WTC11 (cell line): ENCODE data around the gene ARHGAP45. TPM values are rescaled to one million over a fixed set of nuclear protein-coding genes. Genes with fewer than 3 reads are reported as not detected.

Experiments
- ATAC-seq: fragments of 200-7000 bp; cut with Tn5 transposase; 2 replicates; pipeline ENCODE4 v1.10.0; 2021; ENCODE audit warnings: mild to moderate bottlenecking, moderate library complexity
- CTCF ChIA-PET: fragments of 300-600 bp; sonication (Branson Sonifier 250); formaldehyde crosslinking; loops from one replicate; lab custom pipeline; 2021; ENCODE audit warnings: antibody characterized with exemption; lab: Charles Lee
- POLR2A ChIA-PET: fragments of 350-600 bp; sonication (Branson Sonifier 250); formaldehyde crosslinking; loops from one replicate; lab custom pipeline; 2021; ENCODE audit warnings: antibody characterized with exemption; lab: Charles Lee
- DNase-seq: peaks from one replicate; pipeline ENCODE4 v3.0.0; 2021; ENCODE audit warnings: low spot score
- H3K27ac Mint-ChIP-seq: 2 replicates; pipeline ENCODE4 v1.8.0; 2021; ENCODE audit warnings: mixed read lengths
- H3K27me3 Mint-ChIP-seq: 2 replicates; pipeline ENCODE4 v1.8.0; 2021; ENCODE audit warnings: low read depth, mild to moderate bottlenecking, moderate library complexity, mixed read lengths
- H3K36me3 Mint-ChIP-seq: 2 replicates; pipeline ENCODE4 v1.8.0; 2021; ENCODE audit warnings: mixed read lengths
- H3K4me1 Mint-ChIP-seq: 2 replicates; pipeline ENCODE4 v1.8.0; 2022; ENCODE audit warnings: mixed read lengths
- H3K4me3 Mint-ChIP-seq: 2 replicates; pipeline ENCODE4 v1.8.0; 2021; ENCODE audit warnings: mild to moderate bottlenecking, moderate library complexity, mixed read lengths
- H3K9me3 Mint-ChIP-seq: 2 replicates; pipeline ENCODE4 v1.8.0; 2021; ENCODE audit warnings: mixed read lengths
- ATF1 ChIP-seq: sonication (generic); formaldehyde crosslinking; IDR thresholded peaks from 2 replicates; pipeline ENCODE4 v1.8.1; 2023; ENCODE audit warnings: mild to moderate bottlenecking, moderate library complexity, missing genetic modification reagents
- CREB1 ChIP-seq: sonication (generic); formaldehyde crosslinking; IDR thresholded peaks from 2 replicates; pipeline ENCODE4 v1.8.0; 2023; ENCODE audit warnings: mild to moderate bottlenecking, missing genetic modification reagents
- E2F1 ChIP-seq: sonication (generic); formaldehyde crosslinking; IDR thresholded peaks from 2 replicates; pipeline ENCODE4 v1.8.0; 2022; ENCODE audit warnings: mild to moderate bottlenecking, missing genetic modification reagents
- ETV6 ChIP-seq: sonication (generic); formaldehyde crosslinking; IDR thresholded peaks from 2 replicates; pipeline ENCODE4 v1.8.1; 2022; ENCODE audit warnings: mild to moderate bottlenecking, missing genetic modification reagents
- FOXJ3 ChIP-seq: sonication (generic); formaldehyde crosslinking; IDR thresholded peaks from 2 replicates; pipeline ENCODE4 v1.9.0; 2021; ENCODE audit warnings: missing genetic modification reagents, mild to moderate bottlenecking, borderline replicate concordance
- FOXP1 ChIP-seq: sonication (generic); formaldehyde crosslinking; IDR thresholded peaks from 2 replicates; pipeline ENCODE4 v1.8.0; 2022; ENCODE audit warnings: missing genetic modification reagents, mild to moderate bottlenecking, moderate library complexity, borderline replicate concordance
- HMGXB4 ChIP-seq: sonication (generic); formaldehyde crosslinking; IDR thresholded peaks from 2 replicates; pipeline ENCODE4 v1.8.1; 2023; ENCODE audit warnings: mild to moderate bottlenecking, moderate library complexity, missing genetic modification reagents
- JAZF1 ChIP-seq: fragments of 250-450 bp; sonication (Bioruptor Pico); IDR thresholded peaks from 2 replicates; pipeline ENCODE4 v1.9.0; 2021; ENCODE audit warnings: moderate library complexity, mild to moderate bottlenecking, inconsistent platforms
- NFYB ChIP-seq: sonication (generic); formaldehyde crosslinking; conservative IDR thresholded peaks from 2 replicates; pipeline ENCODE4 v1.8.0; 2022; ENCODE audit warnings: low read depth, missing genetic modification reagents
- SMAD4 ChIP-seq: sonication (generic); formaldehyde crosslinking; IDR thresholded peaks from 2 replicates; pipeline ENCODE4 v1.8.0; 2022; ENCODE audit warnings: mild to moderate bottlenecking, missing genetic modification reagents
- STAT6 ChIP-seq: sonication (generic); formaldehyde crosslinking; conservative IDR thresholded peaks from 2 replicates; pipeline ENCODE4 v1.8.1; 2023; ENCODE audit warnings: mild to moderate bottlenecking, low read depth, missing genetic modification reagents, moderate library complexity
- USF1 ChIP-seq: sonication (generic); formaldehyde crosslinking; IDR thresholded peaks from 2 replicates; pipeline ENCODE4 v1.8.0; 2022; ENCODE audit warnings: mild to moderate bottlenecking, missing genetic modification reagents
- ZNF121 ChIP-seq: sonication (generic); formaldehyde crosslinking; IDR thresholded peaks from 2 replicates; pipeline ENCODE4 v1.8.0; 2023; ENCODE audit warnings: missing genetic modification reagents
- ZNF138 ChIP-seq: sonication (generic); formaldehyde crosslinking; conservative IDR thresholded peaks from 2 replicates; pipeline ENCODE4 v1.8.1; 2022; ENCODE audit warnings: mild to moderate bottlenecking, moderate library complexity, missing genetic modification reagents
- ZNF219 ChIP-seq: sonication (generic); formaldehyde crosslinking; IDR thresholded peaks from 2 replicates; pipeline ENCODE4 v1.8.0; 2023; ENCODE audit warnings: missing genetic modification reagents, mild to moderate bottlenecking, borderline replicate concordance
- ZNF232 ChIP-seq: sonication (generic); formaldehyde crosslinking; IDR thresholded peaks from 2 replicates; pipeline ENCODE4 v1.8.0; 2022; ENCODE audit warnings: mild to moderate bottlenecking, missing genetic modification reagents
- ZNF263 ChIP-seq: sonication (generic); formaldehyde crosslinking; IDR thresholded peaks from 2 replicates; pipeline ENCODE4 v1.8.1; 2022; ENCODE audit warnings: low read depth, mild to moderate bottlenecking, moderate library complexity, missing genetic modification reagents
- ZNF317 ChIP-seq: sonication (generic); formaldehyde crosslinking; IDR thresholded peaks from 2 replicates; pipeline ENCODE4 v1.8.1; 2023; ENCODE audit warnings: low read depth, mild to moderate bottlenecking, moderate library complexity, missing genetic modification reagents, borderline replicate concordance
- ZNF425 ChIP-seq: fragments of 250-450 bp; sonication (Bioruptor Pico); conservative IDR thresholded peaks from 2 replicates; pipeline ENCODE4 v1.9.0; 2021; ENCODE audit warnings: mild to moderate bottlenecking
- total RNA-seq: library from RNA; stranded (reverse); gene quantifications from 3 replicates; pipeline ENCODE4 v1.2.3, GENCODE V29; 2021
- TF ChIP-seq, protein P1 (sequence below): sonication (generic); formaldehyde crosslinking; IDR thresholded peaks from 2 replicates; pipeline ENCODE4 v1.8.0; 2022; ENCODE audit warnings: mild to moderate bottlenecking, missing genetic modification reagents
- TF ChIP-seq, protein P2 (sequence below): sonication (generic); formaldehyde crosslinking; IDR thresholded peaks from 2 replicates; pipeline ENCODE4 v1.8.1; 2023; ENCODE audit warnings: mild to moderate bottlenecking, missing genetic modification reagents, moderate library complexity
- TF ChIP-seq, protein P3 (sequence below): sonication (generic); formaldehyde crosslinking; IDR thresholded peaks from 2 replicates; pipeline ENCODE4 v1.8.1; 2022; ENCODE audit warnings: low read depth, missing genetic modification reagents, borderline replicate concordance

The ARHGAP45 gene
- total RNA-seq, 1 experiment from 2014 or later = 40.9 TPM

DNA sequence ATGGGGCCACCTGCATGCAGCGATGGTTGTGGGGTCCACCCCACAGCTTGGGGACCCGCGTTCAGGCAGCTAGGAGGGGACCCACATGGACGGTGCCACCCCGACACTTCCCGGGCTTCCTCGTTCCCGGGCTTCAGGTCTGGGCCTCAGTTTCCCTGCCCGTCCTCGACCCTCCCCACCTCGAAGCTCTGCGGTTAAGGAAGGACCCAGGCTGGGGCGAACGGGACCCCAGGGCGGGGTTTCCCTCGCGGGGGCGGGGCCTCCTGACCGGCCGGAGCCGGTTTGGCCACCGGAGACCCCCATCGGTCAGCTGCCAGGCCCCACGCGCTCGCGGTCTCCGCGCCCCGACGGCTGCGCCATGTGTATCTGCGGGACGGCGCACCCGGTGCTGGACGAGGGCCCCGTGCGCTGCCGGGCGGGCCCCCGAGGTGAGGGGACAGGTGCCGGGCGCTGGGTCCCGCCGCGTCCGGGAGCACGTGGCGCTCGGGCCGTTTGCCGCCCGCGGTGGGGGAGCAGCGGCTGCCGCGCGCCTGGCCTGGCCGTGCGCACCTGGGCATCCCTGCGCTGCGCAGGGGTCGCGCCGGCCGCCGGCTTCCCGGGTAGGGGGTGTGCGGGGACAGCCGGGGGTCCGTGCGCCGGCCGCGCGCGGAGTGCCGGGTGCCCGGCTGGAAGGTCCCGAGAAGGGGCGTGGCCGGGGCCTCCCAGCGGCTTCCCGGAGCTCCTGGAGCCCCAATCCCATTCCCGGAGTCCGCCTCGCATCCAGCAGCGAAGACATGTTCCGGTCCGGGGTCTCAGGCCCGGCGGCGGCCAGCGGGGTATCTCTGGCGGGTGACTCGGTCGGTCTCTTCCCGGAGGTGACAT lies 4.2 kb downstream of the ARHGAP45 start:
- DNase-seq = peak; percentile 74
- H3K27me3 Mint-ChIP-seq = peaks cover 23% of the 10 kb centered on the region
- CTCF ChIA-PET = interaction anchor here (0.6 to 2.6 kb wide), 21 partner anchors 9 to 1891 kb away, joined by 3 to 45 read pairs (median 6); partner anchors contain the start of genes ABCA7, CNN2 and GPX4
- no peak for TF ChIP-seq FOXJ3 (CRISPR knock-in tag)
- TF ChIP-seq ZNF232 (CRISPR knock-in tag) = no peak
- 0 out of 2 replicates have a peak, but pooled peaks have one; percentile 20 for TF ChIP-seq NFYB
- 0 out of 2 replicates have a peak, but pooled peaks have one; percentile 48 for TF ChIP-seq ATF1 (CRISPR knock-in tag)
- TF ChIP-seq, protein P1, sequence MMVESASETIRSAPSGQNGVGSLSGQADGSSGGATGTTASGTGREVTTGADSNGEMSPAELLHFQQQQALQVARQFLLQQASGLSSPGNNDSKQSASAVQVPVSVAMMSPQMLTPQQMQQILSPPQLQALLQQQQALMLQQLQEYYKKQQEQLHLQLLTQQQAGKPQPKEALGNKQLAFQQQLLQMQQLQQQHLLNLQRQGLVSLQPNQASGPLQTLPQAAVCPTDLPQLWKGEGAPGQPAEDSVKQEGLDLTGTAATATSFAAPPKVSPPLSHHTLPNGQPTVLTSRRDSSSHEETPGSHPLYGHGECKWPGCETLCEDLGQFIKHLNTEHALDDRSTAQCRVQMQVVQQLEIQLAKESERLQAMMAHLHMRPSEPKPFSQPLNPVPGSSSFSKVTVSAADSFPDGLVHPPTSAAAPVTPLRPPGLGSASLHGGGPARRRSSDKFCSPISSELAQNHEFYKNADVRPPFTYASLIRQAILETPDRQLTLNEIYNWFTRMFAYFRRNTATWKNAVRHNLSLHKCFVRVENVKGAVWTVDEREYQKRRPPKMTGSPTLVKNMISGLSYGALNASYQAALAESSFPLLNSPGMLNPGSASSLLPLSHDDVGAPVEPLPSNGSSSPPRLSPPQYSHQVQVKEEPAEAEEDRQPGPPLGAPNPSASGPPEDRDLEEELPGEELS (CRISPR knock-in tag) = peak; percentile 18; the same call in 1 of the 2 replicates
- TF ChIP-seq ZNF219 (CRISPR knock-in tag) = peak; percentile 82; the same call in 1 of the 2 replicates
- TF ChIP-seq JAZF1 = no peak
- TF ChIP-seq, protein P2, sequence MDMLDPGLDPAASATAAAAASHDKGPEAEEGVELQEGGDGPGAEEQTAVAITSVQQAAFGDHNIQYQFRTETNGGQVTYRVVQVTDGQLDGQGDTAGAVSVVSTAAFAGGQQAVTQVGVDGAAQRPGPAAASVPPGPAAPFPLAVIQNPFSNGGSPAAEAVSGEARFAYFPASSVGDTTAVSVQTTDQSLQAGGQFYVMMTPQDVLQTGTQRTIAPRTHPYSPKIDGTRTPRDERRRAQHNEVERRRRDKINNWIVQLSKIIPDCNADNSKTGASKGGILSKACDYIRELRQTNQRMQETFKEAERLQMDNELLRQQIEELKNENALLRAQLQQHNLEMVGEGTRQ (CRISPR knock-in tag) = peak; percentile 69
- no peak for TF ChIP-seq ZNF121 (CRISPR knock-in tag)
- TF ChIP-seq ETV6 (CRISPR knock-in tag) = 0 out of 2 replicates have a peak, but pooled peaks have one; percentile 57
- TF ChIP-seq, protein P3, sequence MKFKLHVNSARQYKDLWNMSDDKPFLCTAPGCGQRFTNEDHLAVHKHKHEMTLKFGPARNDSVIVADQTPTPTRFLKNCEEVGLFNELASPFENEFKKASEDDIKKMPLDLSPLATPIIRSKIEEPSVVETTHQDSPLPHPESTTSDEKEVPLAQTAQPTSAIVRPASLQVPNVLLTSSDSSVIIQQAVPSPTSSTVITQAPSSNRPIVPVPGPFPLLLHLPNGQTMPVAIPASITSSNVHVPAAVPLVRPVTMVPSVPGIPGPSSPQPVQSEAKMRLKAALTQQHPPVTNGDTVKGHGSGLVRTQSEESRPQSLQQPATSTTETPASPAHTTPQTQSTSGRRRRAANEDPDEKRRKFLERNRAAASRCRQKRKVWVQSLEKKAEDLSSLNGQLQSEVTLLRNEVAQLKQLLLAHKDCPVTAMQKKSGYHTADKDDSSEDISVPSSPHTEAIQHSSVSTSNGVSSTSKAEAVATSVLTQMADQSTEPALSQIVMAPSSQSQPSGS (CRISPR knock-in tag) = no peak
- no peak for TF ChIP-seq ZNF263
- TF ChIP-seq SMAD4 = no peak
- TF ChIP-seq FOXP1 = peak; percentile 85
- TF ChIP-seq ZNF138 (CRISPR knock-in tag) = no peak
- TF ChIP-seq USF1 (CRISPR knock-in tag) = peak; percentile 61; the same call in 1 of the 2 replicates
- no peak for TF ChIP-seq CREB1 (CRISPR knock-in tag)
- no peak for TF ChIP-seq STAT6 (CRISPR knock-in tag)
- peak; percentile 61; the same call in 1 of the 2 replicates for TF ChIP-seq HMGXB4 (CRISPR knock-in tag)
- TF ChIP-seq E2F1 (CRISPR knock-in tag) = no peak
- no peak for TF ChIP-seq ZNF425 (CRISPR knock-in tag)
- TF ChIP-seq ZNF317 (CRISPR knock-in tag) = 0 out of 2 replicates have a peak, but pooled peaks have one; percentile 6

More for the DNA sequence above, 4.2 kb downstream of the ARHGAP45 start:
- Mint-ChIP-seq H3K9me3 (no peaks in the 10 kb centered on the region), H3K4me1 (peaks cover 5% of the 10 kb centered on the region), H3K4me3 (peak overlapping the region; percentile 72), H3K27ac (no peak overlapping the region), H3K36me3 (peaks cover 8% of the 10 kb centered on the region)
- peak; percentile 33 for ATAC-seq
- POLR2A ChIA-PET = interaction anchor here (0.6 to 2.4 kb wide), 10 partner anchors 9 to 437 kb away, joined by 3 to 22 read pairs (median 3); partner anchors contain the start of gene ABCA7
